ENCODE data around the gene VTI1B.

The VTI1B gene

GRCh38 chr14:67697006-67697405 lies 22.6 kb upstream of the VTI1B start:
- H3K4me1 Mint-ChIP-seq (ENCODE audit: low read depth), result peaks cover 24% of the 10 kb centered on the region
- H3K9me3 Mint-ChIP-seq, result no peaks in the 10 kb centered on the region
- no peaks in the 10 kb centered on the region for H3K27me3 Mint-ChIP-seq (ENCODE audit: low read depth)
- H3K27ac Mint-ChIP-seq, result no peak overlapping the region
- H3K4me3 Mint-ChIP-seq, result no peak overlapping the region
- peaks cover 4% of the 10 kb centered on the region for H3K36me3 Mint-ChIP-seq (ENCODE audit: low read depth)

GRCh38 chr14:67695394-67695949 lies 21.0 kb upstream of the VTI1B start, which contains the start of gene RDH11:
Gene RDH11 (minus strand): TSS chr14:67695764. CDS start chr14:67695703, 61 bp downstream.
- no peaks in the 10 kb centered on the region for H3K9me3 Mint-ChIP-seq
- peaks cover 29% of the 10 kb centered on the region for H3K4me1 Mint-ChIP-seq (ENCODE audit: low read depth)
- H3K36me3 Mint-ChIP-seq (ENCODE audit: low read depth), result peaks cover 14% of the 10 kb centered on the region
- peak within 1 kb of the TSS; percentile 97 for H3K27ac Mint-ChIP-seq
- no peaks in the 10 kb centered on the region for H3K27me3 Mint-ChIP-seq (ENCODE audit: low read depth)
- H3K4me3 Mint-ChIP-seq, result peak within 1 kb of the TSS; percentile 91

GRCh38 chr14:67694791-67695393 lies 20.5 kb upstream of the VTI1B start:
- Mint-ChIP-seq H3K27ac (peak overlapping the region; percentile 97), H3K9me3 (no peaks in the 10 kb centered on the region), H3K4me3 (peak overlapping the region; percentile 91), H3K4me1 (ENCODE audit: low read depth) (peaks cover 33% of the 10 kb centered on the region), H3K27me3 (ENCODE audit: low read depth) (no peaks in the 10 kb centered on the region), H3K36me3 (ENCODE audit: low read depth) (peaks cover 18% of the 10 kb centered on the region)

- Mint-ChIP-seq H3K4me3 (no peak overlapping the region), H3K27ac (no peak overlapping the region), H3K27me3 (ENCODE audit: low read depth) (no peaks in the 10 kb centered on the region), H3K4me1 (ENCODE audit: low read depth) (peaks cover 28% of the 10 kb centered on the region), H3K36me3 (ENCODE audit: low read depth) (peaks cover 49% of the 10 kb centered on the region), H3K9me3 (no peaks in the 10 kb centered on the region)
These were observed 15.6 kb upstream of the VTI1B start for GRCh38 chr14:67690011-67690410.

- H3K27ac Mint-ChIP-seq, result no peak overlapping the region
- no peaks in the 10 kb centered on the region for H3K27me3 Mint-ChIP-seq (ENCODE audit: low read depth)
- peaks cover 21% of the 10 kb centered on the region for H3K4me1 Mint-ChIP-seq (ENCODE audit: low read depth)
- H3K9me3 Mint-ChIP-seq, result no peaks in the 10 kb centered on the region
- no peak overlapping the region for H3K4me3 Mint-ChIP-seq
- peaks cover 59% of the 10 kb centered on the region for H3K36me3 Mint-ChIP-seq (ENCODE audit: low read depth)
These were observed 9.4 kb upstream of the VTI1B start for GRCh38 chr14:67683842-67684241.

GRCh38 chr14:67680941-67681340 lies 6.5 kb upstream of the VTI1B start:
- Mint-ChIP-seq H3K36me3 (ENCODE audit: low read depth) (peaks cover 52% of the 10 kb centered on the region), H3K4me1 (ENCODE audit: low read depth) (peaks cover 28% of the 10 kb centered on the region), H3K27ac (no peak overlapping the region), H3K4me3 (no peak overlapping the region), H3K27me3 (ENCODE audit: low read depth) (no peaks in the 10 kb centered on the region), H3K9me3 (no peaks in the 10 kb centered on the region)

- Mint-ChIP-seq H3K9me3 (no peaks in the 10 kb centered on the region), H3K27me3 (ENCODE audit: low read depth) (no peaks in the 10 kb centered on the region), H3K4me3 (no peak overlapping the region), H3K27ac (peak overlapping the region; percentile 67), H3K4me1 (ENCODE audit: low read depth) (peaks cover 28% of the 10 kb centered on the region), H3K36me3 (ENCODE audit: low read depth) (peaks cover 49% of the 10 kb centered on the region)
These were observed 5.7 kb upstream of the VTI1B start for GRCh38 chr14:67680121-67680602.

- Mint-ChIP-seq H3K27ac (no peak overlapping the region), H3K4me3 (no peak overlapping the region), H3K27me3 (ENCODE audit: low read depth) (no peaks in the 10 kb centered on the region), H3K9me3 (no peaks in the 10 kb centered on the region), H3K36me3 (ENCODE audit: low read depth) (peaks cover 42% of the 10 kb centered on the region), H3K4me1 (ENCODE audit: low read depth) (peaks cover 28% of the 10 kb centered on the region)
These were observed 4.6 kb upstream of the VTI1B start for GRCh38 chr14:67679006-67679405.

- peak overlapping the region; percentile 81 for H3K27ac Mint-ChIP-seq
- peak overlapping the region; percentile 84 for H3K4me3 Mint-ChIP-seq
- no peaks in the 10 kb centered on the region for H3K9me3 Mint-ChIP-seq
- H3K27me3 Mint-ChIP-seq (ENCODE audit: low read depth), result no peaks in the 10 kb centered on the region
- peaks cover 18% of the 10 kb centered on the region for H3K36me3 Mint-ChIP-seq (ENCODE audit: low read depth)
- peaks cover 28% of the 10 kb centered on the region for H3K4me1 Mint-ChIP-seq (ENCODE audit: low read depth)
These were observed 769 bp upstream of the VTI1B start for GRCh38 chr14:67675219-67675582.

- peak overlapping the region; percentile 78 for H3K27ac Mint-ChIP-seq
- H3K36me3 Mint-ChIP-seq (ENCODE audit: low read depth), result peaks cover 17% of the 10 kb centered on the region
- peak overlapping the region; percentile 86 for H3K4me3 Mint-ChIP-seq
- H3K27me3 Mint-ChIP-seq (ENCODE audit: low read depth), result no peaks in the 10 kb centered on the region
- H3K4me1 Mint-ChIP-seq (ENCODE audit: low read depth), result peaks cover 27% of the 10 kb centered on the region
- no peaks in the 10 kb centered on the region for H3K9me3 Mint-ChIP-seq
These were observed 323 bp downstream of the VTI1B start for GRCh38 chr14:67674139-67674479.

- no peaks in the 10 kb centered on the region for H3K9me3 Mint-ChIP-seq
- peaks cover 13% of the 10 kb centered on the region for H3K36me3 Mint-ChIP-seq (ENCODE audit: low read depth)
- peaks cover 26% of the 10 kb centered on the region for H3K4me1 Mint-ChIP-seq (ENCODE audit: low read depth)
- H3K4me3 Mint-ChIP-seq, result peak overlapping the region; percentile 86
- H3K27ac Mint-ChIP-seq, result no peak overlapping the region
- no peaks in the 10 kb centered on the region for H3K27me3 Mint-ChIP-seq (ENCODE audit: low read depth)
These were observed 981 bp downstream of the VTI1B start for GRCh38 chr14:67673451-67673850.

GRCh38 chr14:67668559-67668958 lies 5.9 kb downstream of the VTI1B start:
- peaks cover 35% of the 10 kb centered on the region for H3K4me1 Mint-ChIP-seq (ENCODE audit: low read depth)

GRCh38 chr14:67666750-67667449 lies 7.5 kb downstream of the VTI1B start:
- peaks cover 27% of the 10 kb centered on the region for H3K4me1 Mint-ChIP-seq (ENCODE audit: low read depth)
- H3K27ac Mint-ChIP-seq, result no peak overlapping the region
- peaks cover 5% of the 10 kb centered on the region for H3K36me3 Mint-ChIP-seq (ENCODE audit: low read depth)
- no peaks in the 10 kb centered on the region for H3K9me3 Mint-ChIP-seq
- no peaks in the 10 kb centered on the region for H3K27me3 Mint-ChIP-seq (ENCODE audit: low read depth)
- no peak overlapping the region for H3K4me3 Mint-ChIP-seq

More at GRCh38 chr14:67668559-67668958, 5.9 kb downstream of the VTI1B start:
- Mint-ChIP-seq H3K27ac (no peak overlapping the region), H3K4me3 (no peak overlapping the region), H3K36me3 (ENCODE audit: low read depth) (peaks cover 2% of the 10 kb centered on the region), H3K9me3 (no peaks in the 10 kb centered on the region), H3K27me3 (ENCODE audit: low read depth) (no peaks in the 10 kb centered on the region)

- H3K36me3 Mint-ChIP-seq (ENCODE audit: low read depth), result peaks cover 5% of the 10 kb centered on the region
- no peak overlapping the region for H3K4me3 Mint-ChIP-seq
- peaks cover 27% of the 10 kb centered on the region for H3K4me1 Mint-ChIP-seq (ENCODE audit: low read depth)
- no peaks in the 10 kb centered on the region for H3K27me3 Mint-ChIP-seq (ENCODE audit: low read depth)
- no peaks in the 10 kb centered on the region for H3K9me3 Mint-ChIP-seq
- H3K27ac Mint-ChIP-seq, result no peak overlapping the region
These were observed 8.6 kb downstream of the VTI1B start for GRCh38 chr14:67665868-67666267.

- Mint-ChIP-seq H3K36me3 (ENCODE audit: low read depth) (peaks cover 7% of the 10 kb centered on the region), H3K27ac (no peak overlapping the region), H3K4me1 (ENCODE audit: low read depth) (peaks cover 19% of the 10 kb centered on the region), H3K9me3 (no peaks in the 10 kb centered on the region), H3K4me3 (no peak overlapping the region), H3K27me3 (ENCODE audit: low read depth) (no peaks in the 10 kb centered on the region)
These were observed 10.8 kb downstream of the VTI1B start for GRCh38 chr14:67663633-67664032.
